ENCODE data around the gene TENT5C. TPM values are rescaled to one million over a fixed set of nuclear protein-coding genes. Genes with fewer than 3 reads are reported as not detected.

TENT5C gene
- total and polyA plus RNA-seq, 9 of the 15 experiments (the other 6 are each of a cell fraction or from before 2014, with no cell fraction given): 1.8 to 7.7 (median 4.0) TPM

- TF ChIP-seq ARID4B (CRISPR knock-in tag; IDR thresholded peaks at IDR 0.05) (no peak), ZBTB33 (CRISPR knock-in tag; IDR thresholded peaks at IDR 0.05) (no peak), ZBTB7A (IDR thresholded peaks at IDR 0.05; ENCODE audit: borderline replicate concordance, control insufficient read depth, low read depth, low read length) (no peak), RAD21 (CRISPR knock-in tag; conservative IDR thresholded peaks at IDR 0.05 in 1 of 2, IDR thresholded peaks at IDR 0.05 in 1 of 2) (peak in 1 of 2 experiments; percentile 31; a peak in 1 of 4 replicates), ELF1 (tag; IDR thresholded peaks at IDR 0.05) (no peak), SMAD2 (IDR thresholded peaks at IDR 0.05; ENCODE audit: low read depth, low read length) (no peak), GABPB2 (CRISPR knock-in tag; conservative IDR thresholded peaks at IDR 0.05) (no peak), GTF2B (IDR thresholded peaks at IDR 0.05; ENCODE audit: extremely low read depth, insufficient read length) (no peak), CTCF (IDR thresholded peaks at IDR 0.05 in 2 of 3, conservative IDR thresholded peaks at IDR 0.05 in 1 of 3; ENCODE audit: insufficient read depth in 2 of 3, low read depth in 1 of 3, low read length in 3 of 3) (peak in 2 of 3 experiments; percentile 26 to 42; a peak in 3 of 6 replicates), ARID1B (IDR thresholded peaks at IDR 0.05) (no peak), E2F4 (CRISPR knock-in tag; IDR thresholded peaks at IDR 0.05; ENCODE audit: low read depth) (no peak), ESRRA (IDR thresholded peaks at IDR 0.05; ENCODE audit: borderline replicate concordance, low read depth) (no peak), ZNF133 (CRISPR knock-in tag; IDR thresholded peaks at IDR 0.05) (no peak), ATF2 (CRISPR knock-in tag; IDR thresholded peaks at IDR 0.05) (no peak)
Measured at GRCh38 chr1:117590273-117590925, 15.4 kb upstream of the TENT5C start (continued).

Data from K562 (cell line).